ENCODE data around the gene SLC25A22. TPM values are rescaled to one million over a fixed set of nuclear protein-coding genes. Genes with fewer than 3 reads are reported as not detected.

SLC25A22 gene
- polyA plus RNA-seq, 1 of the 3 experiments (the other 2 are of a cell fraction): 50.9 TPM

DNA sequence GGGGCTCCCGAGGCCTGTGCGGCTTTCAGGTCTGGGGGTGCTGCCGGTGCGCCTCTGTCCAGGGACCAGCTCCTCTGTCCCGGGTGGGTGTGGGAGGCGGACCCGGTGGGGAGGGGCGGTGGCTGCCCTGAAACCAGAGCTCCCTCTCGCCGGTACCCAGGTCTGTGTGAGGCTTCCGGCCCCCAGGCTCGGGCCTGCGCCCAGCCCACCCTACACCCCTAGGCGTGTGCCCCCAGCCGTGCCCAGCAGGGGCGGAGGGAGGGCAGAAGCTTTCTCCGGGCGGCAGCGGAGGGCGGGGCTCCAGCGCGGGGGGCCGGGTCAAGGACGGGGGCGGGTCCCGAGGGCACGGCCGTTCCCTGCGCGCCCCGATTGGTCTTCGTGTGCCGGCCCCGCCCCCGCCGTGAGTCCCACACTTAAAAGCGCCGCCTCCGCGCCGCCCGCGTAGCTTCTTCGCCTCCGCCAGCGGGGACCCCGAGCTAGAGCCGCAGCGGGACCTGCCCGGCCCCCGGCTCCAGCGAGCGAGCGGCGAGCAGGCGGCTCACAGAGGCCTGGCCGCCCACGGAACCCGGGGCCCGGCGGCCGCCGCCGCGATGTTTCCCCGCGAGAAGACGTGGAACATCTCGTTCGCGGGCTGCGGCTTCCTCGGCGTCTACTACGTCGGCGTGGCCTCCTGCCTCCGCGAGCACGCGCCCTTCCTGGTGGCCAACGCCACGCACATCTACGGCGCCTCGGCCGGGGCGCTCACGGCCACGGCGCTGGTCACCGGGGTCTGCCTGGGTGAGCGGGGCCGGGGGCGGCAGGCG lies 21.2 kb upstream of the SLC25A22 start (continued):
- TF ChIP-seq REST (IDR thresholded peaks at IDR 0.05; ENCODE audit: low read depth, low read length) (no peak), ZBTB33 (IDR thresholded peaks at IDR 0.05; ENCODE audit: borderline replicate concordance, low read depth) (peak; percentile 54; the same call in 1 of the 2 replicates), NFIC (IDR thresholded peaks at IDR 0.05; ENCODE audit: borderline replicate concordance) (no peak), JUND (IDR thresholded peaks at IDR 0.05) (no peak), RCOR1 (IDR thresholded peaks at IDR 0.05; ENCODE audit: low read length) (no peak)
- TF ChIP-seq, protein P1, sequence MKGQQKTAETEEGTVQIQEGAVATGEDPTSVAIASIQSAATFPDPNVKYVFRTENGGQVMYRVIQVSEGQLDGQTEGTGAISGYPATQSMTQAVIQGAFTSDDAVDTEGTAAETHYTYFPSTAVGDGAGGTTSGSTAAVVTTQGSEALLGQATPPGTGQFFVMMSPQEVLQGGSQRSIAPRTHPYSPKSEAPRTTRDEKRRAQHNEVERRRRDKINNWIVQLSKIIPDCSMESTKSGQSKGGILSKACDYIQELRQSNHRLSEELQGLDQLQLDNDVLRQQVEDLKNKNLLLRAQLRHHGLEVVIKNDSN (IDR thresholded peaks at IDR 0.05; ENCODE audit: borderline replicate concordance, low read depth): no peak

DNA sequence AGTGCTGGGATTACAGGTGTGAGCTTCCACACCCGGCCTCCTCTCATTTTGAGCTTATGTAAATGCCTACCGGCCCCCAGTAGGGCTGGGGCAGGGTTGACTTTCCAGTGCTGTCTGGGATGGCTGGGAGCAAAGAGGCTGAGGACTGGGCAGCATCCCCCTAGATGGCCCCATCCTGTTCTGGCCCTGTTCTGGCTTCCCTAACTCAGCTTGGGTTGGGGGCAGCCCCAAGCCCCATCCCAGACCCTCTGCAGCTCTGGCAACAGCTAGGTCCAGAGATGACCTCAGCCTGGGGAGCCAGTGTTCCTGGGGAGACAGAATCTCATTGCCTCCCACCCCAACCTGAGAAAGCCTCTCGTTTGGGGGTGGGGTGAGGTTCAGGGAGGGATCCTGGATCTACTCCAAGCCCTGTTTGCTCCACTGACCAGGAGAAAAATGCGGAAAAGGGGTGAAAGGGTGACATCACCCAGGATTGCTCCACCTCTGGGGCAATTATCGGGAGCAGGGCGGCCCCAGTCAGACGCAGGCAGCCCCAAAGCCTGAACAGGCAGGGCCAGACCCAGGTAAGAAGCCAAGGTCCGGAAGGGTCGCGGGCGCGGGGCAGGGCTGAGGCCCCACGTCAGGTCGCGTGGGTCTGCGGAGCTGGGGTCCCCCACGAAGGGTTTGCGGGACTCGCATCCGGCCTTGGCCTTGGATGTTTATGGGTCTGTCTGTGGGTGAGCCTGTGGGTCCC lies 20.5 kb upstream of the SLC25A22 start, which contains the start of gene PNPLA2:
PNPLA2 (plus strand) TSS at position 519 of the 733 bp plus-strand sequence. CDS start 805 bp downstream, outside the sequence.
- 59% methylated on average over 18 of the region's 20 CpGs for WGBS (ENCODE audit: low lambda C conversion rate)
- Histone ChIP-seq H2AFZ (ENCODE audit: low read depth) (peak within 1 kb of the TSS; percentile 82; the same call in 1 of the 2 replicates), H3K9me2 (no peaks in the 10 kb centered on the region), H4K20me1 (ENCODE audit: insufficient read depth) (peaks cover 28% of the 10 kb centered on the region), H3K79me2 (ENCODE audit: insufficient read depth) (peaks cover 26% of the 10 kb centered on the region), H3K27ac (ENCODE audit: low read depth in 2 of 2, low read length in 1 of 2) (peak within 1 kb of the TSS; percentile 73 to 75), H3K9ac (peak within 1 kb of the TSS; percentile 83), H3K9me3 (no peaks in the 10 kb centered on the region), H3F3A (replicated peaks; ENCODE audit: insufficient read depth) (peaks cover 20% of the 10 kb centered on the region), H3K4me1 (ENCODE audit: control insufficient read depth in 1 of 2, insufficient read depth in 2 of 2, low read depth in 1 of 2, low read length in 1 of 2) (peaks cover 14 to 26% of the 10 kb centered on the region in 2 experiments; a peak in 3 of 4 replicates), H3K36me3 (replicated peaks in 1 of 2; ENCODE audit: control insufficient read depth in 1 of 2, insufficient read depth in 2 of 2, low read length in 1 of 2) (peaks cover 3 to 5% of the 10 kb centered on the region in 2 experiments), H3K27me3 (ENCODE audit: insufficient read depth) (no peaks in the 10 kb centered on the region), H3K4me3 (ENCODE audit: low read depth in 2 of 2, low read length in 1 of 2) (peak within 1 kb of the TSS; percentile 71 to 79), H3K4me2 (peak within 1 kb of the TSS; percentile 98)
- DNase-seq: no peak
- ChIA-PET POLR2A (interaction anchor here (0.7 to 2.7 kb wide), 15 partner anchors 9 to 123 kb away, joined by 3 to 34 read pairs (median 6); partner anchors contain the start of genes CD151, CEND1, CRACR2B and DEAF1), CTCF (interaction anchor here (0.8 to 1.7 kb wide), 10 partner anchors 9 to 123 kb away, joined by 3 to 9 read pairs (median 4); partner anchors contain the start of genes CD151, CRACR2B, DEAF1 and RPLP2)
- TF ChIP-seq IRF3 (IDR thresholded peaks at IDR 0.05; ENCODE audit: low read depth, low read length) (no peak), JUND (IDR thresholded peaks at IDR 0.05) (no peak), MEF2A (IDR thresholded peaks at IDR 0.05; ENCODE audit: borderline replicate concordance, low read depth) (no peak), GABPA (IDR thresholded peaks at IDR 0.05; ENCODE audit: low read depth) (no peak), MXI1 (IDR thresholded peaks at IDR 0.05; ENCODE audit: low read depth, low read length) (no peak), PBX3 (IDR thresholded peaks at IDR 0.05) (no peak), RXRA (IDR thresholded peaks at IDR 0.05; ENCODE audit: borderline replicate concordance, low read depth) (no peak), NRF1 (IDR thresholded peaks at IDR 0.05; ENCODE audit: low read depth, low read length) (no peak), RFX5 (IDR thresholded peaks at IDR 0.05; ENCODE audit: low read length) (no peak), NFIC (IDR thresholded peaks at IDR 0.05; ENCODE audit: borderline replicate concordance) (no peak)
- TF ChIP-seq, protein P2, sequence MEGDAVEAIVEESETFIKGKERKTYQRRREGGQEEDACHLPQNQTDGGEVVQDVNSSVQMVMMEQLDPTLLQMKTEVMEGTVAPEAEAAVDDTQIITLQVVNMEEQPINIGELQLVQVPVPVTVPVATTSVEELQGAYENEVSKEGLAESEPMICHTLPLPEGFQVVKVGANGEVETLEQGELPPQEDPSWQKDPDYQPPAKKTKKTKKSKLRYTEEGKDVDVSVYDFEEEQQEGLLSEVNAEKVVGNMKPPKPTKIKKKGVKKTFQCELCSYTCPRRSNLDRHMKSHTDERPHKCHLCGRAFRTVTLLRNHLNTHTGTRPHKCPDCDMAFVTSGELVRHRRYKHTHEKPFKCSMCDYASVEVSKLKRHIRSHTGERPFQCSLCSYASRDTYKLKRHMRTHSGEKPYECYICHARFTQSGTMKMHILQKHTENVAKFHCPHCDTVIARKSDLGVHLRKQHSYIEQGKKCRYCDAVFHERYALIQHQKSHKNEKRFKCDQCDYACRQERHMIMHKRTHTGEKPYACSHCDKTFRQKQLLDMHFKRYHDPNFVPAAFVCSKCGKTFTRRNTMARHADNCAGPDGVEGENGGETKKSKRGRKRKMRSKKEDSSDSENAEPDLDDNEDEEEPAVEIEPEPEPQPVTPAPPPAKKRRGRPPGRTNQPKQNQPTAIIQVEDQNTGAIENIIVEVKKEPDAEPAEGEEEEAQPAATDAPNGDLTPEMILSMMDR (IDR thresholded peaks at IDR 0.05): no peak
